HPDE6-E6E7 (cell line): ENCODE measurements around the gene CACNA1H.
"Not testable (repeated sequence)": the region's sequence is repeated elsewhere in the genome, so short reads cannot be mapped to it uniquely, and the experiment has no call there.

Experiments used
- DNase-seq: peaks from one replicate; pipeline ENCODE4 v3.0.0; 2011; ENCODE audit warnings: missing footprints; ENCODE audit errors: extremely low spot score

The CACNA1H gene

GRCh38 chr16:1228227-1228626, 75.3 kb downstream of the CACNA1H start:
- not testable (repeated sequence) for DNase-seq

- DNase-seq, result not testable (repeated sequence)
These were observed 76.6 kb downstream of the CACNA1H start for GRCh38 chr16:1229476-1229875.

GRCh38 chr16:1230084-1230470, 77.2 kb downstream of the CACNA1H start, which contains the start of gene TPSB2:
TPSB2 (minus strand) TSS chr16:1230184; CDS start chr16:1229951, 233 bp downstream.
- not testable (repeated sequence) for DNase-seq

DNA sequence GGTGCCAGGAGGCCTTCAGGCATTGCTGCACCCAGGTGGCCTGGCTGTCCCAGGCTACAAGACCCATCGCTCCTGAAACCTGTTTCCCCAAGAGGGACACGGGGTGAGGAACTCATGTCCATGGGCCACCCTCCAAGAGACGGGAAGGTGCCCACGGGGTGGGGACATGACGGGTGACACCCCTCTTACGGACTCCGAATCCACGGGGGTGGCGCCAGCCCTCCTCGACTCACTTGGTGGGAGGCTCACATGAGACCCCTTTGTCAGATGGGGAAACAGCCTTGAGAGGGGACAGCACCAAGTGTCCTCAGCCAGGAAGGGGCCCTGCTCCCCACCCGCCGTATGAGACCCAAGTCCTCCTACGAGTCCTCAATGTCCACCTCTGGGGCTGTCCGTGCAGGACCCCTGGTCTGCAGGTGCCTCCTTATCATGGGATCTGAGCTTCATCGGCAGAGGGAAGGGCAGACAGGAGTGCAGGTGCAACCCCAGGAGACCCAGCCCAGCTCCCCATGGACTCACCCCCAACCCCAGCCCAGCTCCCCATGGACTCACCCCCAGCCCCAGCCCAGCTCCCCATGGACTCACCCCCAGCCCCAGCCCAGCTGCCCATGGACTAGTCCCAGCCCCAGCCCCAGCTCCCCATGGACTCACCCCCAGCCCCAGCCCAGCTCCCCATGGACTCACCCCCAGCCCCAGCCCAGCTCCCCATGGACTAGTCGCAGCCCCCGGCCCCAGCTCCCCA, 77.7 kb downstream of the CACNA1H start:
- not testable (repeated sequence) for DNase-seq

DNA sequence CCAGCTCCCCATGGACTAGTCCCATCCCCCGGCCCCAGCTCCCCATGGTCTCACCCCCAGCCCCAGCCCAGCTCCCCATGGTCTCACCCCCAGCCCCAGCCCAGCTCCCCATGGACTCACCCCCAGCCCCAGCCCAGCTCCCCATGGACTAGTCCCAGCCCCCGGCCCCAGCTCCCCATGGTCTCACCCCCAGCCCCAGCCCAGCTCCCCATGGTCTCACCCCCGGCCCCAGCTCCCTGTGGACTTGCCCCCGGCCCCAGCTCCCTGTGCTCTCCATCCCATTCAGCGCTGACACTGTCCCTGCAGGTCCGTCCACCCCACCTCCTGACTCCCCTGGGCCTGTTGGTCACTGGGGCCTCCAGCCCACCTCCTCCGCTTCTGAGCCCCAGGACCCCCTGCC, 78.4 kb downstream of the CACNA1H start:
- not testable (repeated sequence) for DNase-seq

GRCh38 chr16:1232049-1232748, 79.3 kb downstream of the CACNA1H start:
- DNase-seq, result not testable (repeated sequence)

DNA sequence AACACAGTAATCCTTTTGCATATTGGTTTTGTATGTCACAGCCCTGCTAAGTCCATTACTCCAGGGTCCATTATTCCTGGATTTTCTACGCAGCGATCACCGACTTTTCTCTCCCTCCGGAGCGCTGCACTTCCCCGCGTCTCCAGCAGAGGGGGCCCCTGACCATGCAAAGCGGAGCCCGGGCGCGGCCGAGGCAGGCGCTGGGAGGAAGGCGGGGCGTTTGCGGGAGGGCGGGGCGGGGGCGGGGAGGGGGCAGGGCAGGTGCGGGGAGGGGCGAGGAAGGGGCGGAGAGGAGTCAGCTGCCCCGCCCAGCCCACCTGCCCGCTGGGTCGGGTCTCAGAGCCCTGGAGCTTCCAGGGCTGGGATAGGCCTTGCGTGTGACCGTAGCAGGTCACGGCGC, 83.8 kb downstream of the CACNA1H start:
- not testable (repeated sequence) for DNase-seq

- no peak for DNase-seq
These were observed 85.1 kb downstream of the CACNA1H start for GRCh38 chr16:1237990-1238389.

- not testable (repeated sequence) for DNase-seq
These were observed 86.0 kb downstream of the CACNA1H start for GRCh38 chr16:1238909-1239308.

DNA sequence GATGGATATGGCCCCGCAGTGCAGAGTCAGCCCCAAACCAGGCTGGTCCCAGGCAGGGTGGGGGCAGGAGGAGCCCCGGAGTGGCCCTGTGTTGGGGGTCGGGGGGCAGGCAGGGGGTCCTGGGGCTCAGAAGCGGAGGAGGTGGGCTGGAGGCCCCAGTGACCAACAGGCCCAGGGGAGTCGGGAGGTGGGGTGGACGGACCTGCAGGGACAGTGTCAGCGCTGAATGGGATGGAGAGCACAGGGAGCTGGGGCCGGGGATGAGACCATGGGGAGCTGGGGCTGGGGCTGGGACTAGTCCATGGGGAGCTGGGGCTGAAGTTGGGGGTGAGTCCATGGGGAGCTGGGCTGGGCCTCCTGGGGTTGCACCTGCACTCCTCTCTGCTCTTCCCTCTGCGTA, 86.7 kb downstream of the CACNA1H start:
- not testable (repeated sequence) for DNase-seq

DNA sequence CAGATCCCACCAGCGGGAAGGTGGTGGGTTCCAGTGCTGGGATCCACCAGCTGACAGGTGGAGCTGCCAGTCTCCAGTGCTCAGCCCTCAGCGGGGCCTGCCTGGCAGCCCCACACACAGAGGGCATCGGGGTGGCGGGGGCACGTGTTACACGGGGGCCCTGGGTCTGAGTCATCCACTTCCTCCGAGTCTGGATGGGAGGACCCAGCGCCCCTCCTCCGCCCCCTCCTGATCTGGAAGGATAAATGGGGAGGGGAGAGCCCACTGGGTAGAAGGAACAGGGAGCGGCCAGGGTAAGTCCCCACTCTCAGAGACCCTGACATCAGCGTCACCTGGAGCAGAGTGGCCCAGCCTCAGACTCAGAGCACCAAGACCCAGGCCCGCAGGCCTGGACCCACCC, 87.5 kb downstream of the CACNA1H start, which contains the start of gene TPSAB1:
TSS of gene TPSAB1 (plus strand) at position 270 of the 400 bp plus-strand sequence. CDS start 234 bp downstream, outside the sequence.
- DNase-seq, result not testable (repeated sequence)

GRCh38 chr16:1241081-1241480, 88.2 kb downstream of the CACNA1H start:
- DNase-seq, result not testable (repeated sequence)

DNA sequence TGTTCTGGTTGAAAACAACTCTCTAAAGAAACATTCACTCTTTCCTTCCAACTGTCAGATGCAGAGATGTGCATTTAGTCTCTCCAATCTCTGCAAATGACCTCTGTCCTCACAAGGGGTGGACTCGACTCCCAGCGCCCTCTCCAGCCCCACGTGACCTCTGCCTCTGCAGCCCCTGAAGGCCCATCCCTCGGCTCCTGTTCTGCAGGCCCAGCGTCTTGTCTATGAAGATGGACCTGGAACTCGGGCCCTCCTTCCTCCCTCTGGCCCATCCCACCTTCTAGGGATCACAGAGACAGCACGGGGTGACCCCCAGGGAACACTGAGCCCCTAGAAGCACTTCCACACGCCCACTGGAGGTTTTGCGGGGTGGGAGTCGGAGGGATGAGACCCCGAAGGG, 90.5 kb downstream of the CACNA1H start:
- not testable (repeated sequence) for DNase-seq

- DNase-seq, result not testable (repeated sequence)
These were observed 91.3 kb downstream of the CACNA1H start for GRCh38 chr16:1243907-1244850.

DNA sequence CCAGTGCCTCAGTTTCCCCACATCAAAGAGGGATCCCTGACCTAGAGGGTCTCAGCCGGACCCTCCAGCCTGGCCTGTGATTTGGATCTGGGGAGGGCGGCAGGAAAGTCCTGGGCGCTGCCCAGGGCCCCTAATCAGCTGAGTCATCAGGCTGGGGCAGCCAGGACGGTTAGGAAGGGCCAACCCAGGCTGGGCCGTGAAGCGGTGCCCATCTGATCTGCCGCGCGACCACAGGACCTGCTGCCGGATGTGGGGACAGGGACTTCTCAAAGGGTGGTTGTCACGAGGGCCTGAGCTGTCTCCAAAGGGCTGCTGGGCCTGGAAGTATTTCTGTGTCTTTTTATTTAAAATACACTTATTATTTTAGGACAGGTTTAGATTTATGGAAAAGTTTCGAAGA, 92.0 kb downstream of the CACNA1H start:
- DNase-seq, result no peak

- DNase-seq, result no peak
These were observed 92.6 kb downstream of the CACNA1H start for GRCh38 chr16:1245452-1246020.

- DNase-seq, result not testable (repeated sequence)
These were observed 95.1 kb downstream of the CACNA1H start for GRCh38 chr16:1247903-1248537.

DNA sequence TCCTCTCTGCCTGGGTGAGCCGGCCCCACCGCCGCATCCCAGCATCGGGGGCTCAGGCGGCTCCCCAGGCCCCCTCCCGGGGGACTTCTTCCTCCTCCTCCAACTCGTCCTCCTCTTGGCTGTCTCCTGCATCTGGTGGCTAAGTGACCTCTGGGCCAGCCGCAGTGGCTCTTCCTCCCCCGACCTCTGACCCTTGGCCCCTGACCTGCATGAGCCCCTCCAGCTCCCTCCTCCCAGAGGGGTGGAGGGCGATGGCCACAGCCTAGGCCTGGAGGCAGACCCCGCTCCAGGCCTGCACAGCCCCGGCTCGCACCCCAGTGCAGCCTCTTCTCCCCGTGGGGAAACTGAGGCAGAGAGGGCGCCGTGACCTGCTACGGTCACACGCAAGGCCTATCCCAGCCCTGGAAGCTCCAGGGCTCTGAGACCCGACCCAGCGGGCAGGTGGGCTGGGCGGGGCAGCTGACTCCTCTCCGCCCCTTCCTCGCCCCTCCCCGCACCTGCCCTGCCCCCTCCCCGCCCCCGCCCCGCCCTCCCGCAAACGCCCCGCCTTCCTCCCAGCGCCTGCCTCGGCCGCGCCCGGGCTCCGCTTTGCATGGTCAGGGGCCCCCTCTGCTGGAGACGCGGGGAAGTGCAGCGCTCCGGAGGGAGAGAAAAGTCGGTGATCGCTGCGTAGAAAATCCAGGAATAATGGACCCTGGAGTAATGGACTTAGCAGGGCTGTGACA, 96.3 kb downstream of the CACNA1H start:
- not testable (repeated sequence) for DNase-seq

DNA sequence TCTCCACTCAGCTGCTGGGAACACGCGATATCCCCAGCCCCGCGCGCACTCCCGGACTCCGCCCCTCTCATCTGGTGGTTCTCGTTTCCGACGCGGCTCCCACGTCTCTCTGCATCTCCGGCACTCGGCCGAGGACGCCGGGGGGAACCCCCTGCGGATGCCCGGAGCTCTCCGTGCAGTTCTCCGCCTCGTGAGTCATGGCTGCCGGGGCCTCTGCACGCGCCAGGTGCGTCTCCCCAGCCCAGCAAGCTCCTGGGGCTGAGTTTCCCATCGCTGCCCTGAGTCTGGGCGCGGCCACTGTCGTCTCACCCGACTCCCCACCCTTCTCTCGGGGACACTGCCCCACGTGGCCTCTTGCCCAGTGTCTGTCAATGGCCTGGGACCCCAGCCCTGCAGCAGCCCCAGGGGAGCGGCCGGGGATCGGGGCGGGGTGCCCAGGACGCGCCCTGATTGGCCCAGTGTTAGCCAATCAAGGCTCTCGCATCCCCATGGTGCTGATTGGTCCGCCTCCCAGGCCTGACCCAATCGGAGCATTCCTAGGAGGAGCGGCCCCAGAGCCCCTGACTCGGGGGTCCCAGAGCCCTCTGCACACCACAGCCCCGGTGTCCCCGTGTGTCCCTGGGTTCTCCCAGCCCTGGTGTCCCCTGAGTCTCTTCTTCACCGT, 100.9 kb downstream of the CACNA1H start:
- not testable (repeated sequence) for DNase-seq

DNA sequence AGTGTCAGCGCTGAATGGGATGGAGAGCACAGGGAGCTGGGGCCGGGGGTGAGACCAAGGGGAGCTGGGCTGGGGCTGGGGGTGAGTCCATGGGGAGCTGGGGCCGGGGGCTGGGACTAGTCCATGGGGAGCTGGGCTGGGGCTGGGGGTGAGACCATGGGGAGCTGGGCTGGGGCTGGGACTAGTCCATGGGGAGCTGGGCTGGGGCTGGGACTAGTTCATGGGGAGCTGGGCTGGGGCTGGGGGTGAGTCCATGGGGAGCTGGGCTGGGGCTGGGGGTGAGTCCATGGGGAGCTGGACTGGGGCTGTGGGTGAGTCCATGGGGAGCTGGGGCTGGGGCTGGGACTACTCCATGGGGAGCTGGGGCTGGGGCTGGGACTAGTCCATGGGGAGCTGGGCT, 101.9 kb downstream of the CACNA1H start:
- not testable (repeated sequence) for DNase-seq
